Cardiac fibroblast (primary cell): ENCODE results near the gene KCNRG.

ENCODE experiments used
- DNase-seq, 2 donors: peaks; one replicate each; pipeline versions ENCODE4 v3.0.0 to v3.0.0-alpha.2; 2010; ENCODE audit warnings: low read depth in 2 of 2
- H3K4me3 ChIP-seq, 2 donors: replicated peaks in 1 of 2; 1 replicate in 1 of 2; 2 replicates in 1 of 2; pipeline ENCODE4 v1.5.1; 2011; ENCODE audit warnings: low read depth in 2 of 2, low read length in 2 of 2, mild to moderate bottlenecking in 2 of 2, moderate library complexity in 1 of 2
- CTCF ChIP-seq: IDR thresholded peaks from one replicate; pipeline ENCODE4 v1.5.1; 2011; ENCODE audit warnings: low read depth, mild to moderate bottlenecking, low read length, inconsistent platforms

Gene KCNRG

GRCh38 chr13:49996161-49996915 is 18.9 kb upstream of the KCNRG start:
- H3K4me3 ChIP-seq: peak overlapping the region; percentile 61 to 66
- peak; percentile 92 to 97 for DNase-seq
- TF ChIP-seq CTCF: no peak

DNA sequence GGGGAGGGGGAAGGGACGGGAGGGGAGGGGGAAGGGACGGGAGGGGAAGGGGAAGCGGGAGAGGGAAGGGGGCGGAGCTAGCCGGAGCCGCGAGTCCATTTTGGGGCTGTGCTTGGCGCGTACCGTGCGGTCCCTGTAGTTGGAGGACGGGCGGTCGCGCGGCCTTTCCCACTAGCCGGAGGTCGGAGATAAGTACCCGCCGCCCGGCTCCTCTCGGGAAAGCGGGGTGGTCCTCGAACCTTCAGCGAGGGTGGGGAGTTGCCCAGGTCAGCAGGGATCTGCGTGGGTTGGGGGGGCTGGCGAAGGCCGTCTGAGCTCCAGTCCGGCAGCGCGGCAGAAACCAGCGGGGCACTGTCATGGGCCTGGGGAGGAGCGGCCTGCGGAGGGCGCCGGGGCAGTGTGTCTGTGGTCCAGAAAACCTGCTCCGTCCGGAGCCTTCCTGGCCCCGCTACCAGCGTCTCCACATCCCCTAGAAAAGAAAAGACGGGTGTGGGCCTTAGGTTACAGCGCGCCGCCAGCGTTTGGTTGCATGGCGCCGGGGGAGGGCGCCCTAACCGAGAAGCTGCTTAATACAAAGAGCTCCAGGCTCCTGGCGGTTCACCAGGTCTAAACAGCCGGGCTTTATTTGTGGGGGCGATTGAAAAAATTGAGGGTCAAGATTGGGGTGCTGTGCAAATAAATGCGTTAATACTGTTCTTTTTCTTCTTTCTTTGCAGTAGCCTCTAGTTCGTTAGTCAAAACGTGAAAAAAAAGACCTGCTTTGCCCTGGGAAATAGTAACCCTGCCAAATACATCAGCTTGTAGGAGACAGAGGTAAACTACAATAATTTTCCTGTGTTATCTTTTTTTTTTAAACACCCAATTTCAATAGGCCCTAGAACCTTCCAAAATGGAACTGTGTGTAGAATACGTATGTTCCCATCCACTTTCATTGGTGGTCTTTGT is 18.0 kb upstream of the KCNRG start, which contains the start of gene TRIM13:
TRIM13 (plus strand) TSS at position 92 of the 945 bp plus-strand sequence. CDS start 14,899 bp downstream, outside the sequence.
- peak within 1 kb of the TSS; percentile 85 to 87 for H3K4me3 ChIP-seq
- TF ChIP-seq CTCF: peak; percentile 86
- DNase-seq: peak; percentile 93 to 95

GRCh38 chr13:49997955-49998354 is 17.3 kb upstream of the KCNRG start:
- TF ChIP-seq CTCF: no peak
- peak overlapping the region; percentile 85 to 87 for H3K4me3 ChIP-seq
- peak in 1 of 2 donors; percentile 11 for DNase-seq

GRCh38 chr13:49998714-49999624 is 16.3 kb upstream of the KCNRG start:
- no peak for TF ChIP-seq CTCF
- DNase-seq: no peak
- H3K4me3 ChIP-seq: peak overlapping the region in 1 of 2 donors; percentile 87

GRCh38 chr13:50001287-50001686 is 14.0 kb upstream of the KCNRG start:
- H3K4me3 ChIP-seq: no peak overlapping the region
- DNase-seq: no peak
- TF ChIP-seq CTCF: no peak
